NCI-H187 (cell line): ENCODE results near the gene ATG7.

Experiments used
- DNase-seq, 2 experiments: peaks; one replicate each; lab custom pipeline; 2025; lab: John Stamatoyannopoulos, UW

Gene ATG7

GRCh38 chr3:11356269-11356668 lies 84.1 kb downstream of the ATG7 start:
- DNase-seq, result no peak

- no peak for DNase-seq
These were observed 90.4 kb downstream of the ATG7 start for GRCh38 chr3:11362600-11362999.

GRCh38 chr3:11363715-11364114 lies 91.5 kb downstream of the ATG7 start:
- DNase-seq, result no peak

- no peak for DNase-seq
These were observed 92.0 kb downstream of the ATG7 start for GRCh38 chr3:11364181-11364580.

GRCh38 chr3:11367143-11367693 lies 95.0 kb downstream of the ATG7 start:
- no peak for DNase-seq

- DNase-seq, result no peak
These were observed 98.0 kb downstream of the ATG7 start for GRCh38 chr3:11370191-11370590.

- no peak for DNase-seq
These were observed 98.8 kb downstream of the ATG7 start for GRCh38 chr3:11370966-11371365.

- DNase-seq, result no peak
These were observed 99.5 kb downstream of the ATG7 start for GRCh38 chr3:11371747-11372146.

- no peak for DNase-seq
These were observed 101.0 kb downstream of the ATG7 start for GRCh38 chr3:11373235-11373634.

GRCh38 chr3:11373654-11374053 lies 101.5 kb downstream of the ATG7 start:
- DNase-seq, result no peak

- no peak for DNase-seq
These were observed 103.3 kb downstream of the ATG7 start for GRCh38 chr3:11375333-11376088.

GRCh38 chr3:11377719-11378118 lies 105.5 kb downstream of the ATG7 start:
- DNase-seq, result no peak

- no peak for DNase-seq
These were observed 107.1 kb downstream of the ATG7 start for GRCh38 chr3:11379238-11379823.

- no peak for DNase-seq
These were observed 107.9 kb downstream of the ATG7 start for GRCh38 chr3:11379824-11380701.

GRCh38 chr3:11381141-11381540 lies 108.9 kb downstream of the ATG7 start:
- DNase-seq, result no peak

- no peak for DNase-seq
These were observed 109.4 kb downstream of the ATG7 start for GRCh38 chr3:11381563-11381962.

GRCh38 chr3:11382146-11382745 lies 110.0 kb downstream of the ATG7 start:
- no peak for DNase-seq

- DNase-seq, result no peak
These were observed 111.9 kb downstream of the ATG7 start for GRCh38 chr3:11384074-11384473.

- no peak for DNase-seq
These were observed 113.1 kb downstream of the ATG7 start for GRCh38 chr3:11385326-11385725.

- DNase-seq, result no peak
These were observed 113.7 kb downstream of the ATG7 start for GRCh38 chr3:11385891-11386290.

GRCh38 chr3:11386465-11387113 lies 114.4 kb downstream of the ATG7 start:
- no peak for DNase-seq
